Adipocyte (in vitro differentiated cells): ENCODE results near the gene TRDMT1.
A peak's percentile ranks its signal among the peaks of the same experiment; 100 is the strongest.

ENCODE experiments used
- DNase-seq: peaks from one replicate; pipeline ENCODE4 v3.0.0-alpha.2; 2015; ENCODE audit warnings: low read depth
- H3K27me3 ChIP-seq: replicated peaks from 2 replicates; pipeline ENCODE4 v1.7.0; 2013; ENCODE audit warnings: mild to moderate bottlenecking, low read length, moderate library complexity; ENCODE audit not compliant: control insufficient read depth, insufficient read depth
- H3K36me3 ChIP-seq: 2 replicates; pipeline ENCODE4 v1.7.0; 2013; ENCODE audit warnings: low read length, mild to moderate bottlenecking, moderate library complexity; ENCODE audit not compliant: control insufficient read depth, insufficient read depth, severe bottlenecking
- H3K4me1 ChIP-seq: 2 replicates; pipeline ENCODE4 v1.7.0; 2013; ENCODE audit warnings: mild to moderate bottlenecking, low read length, moderate library complexity; ENCODE audit not compliant: control insufficient read depth, insufficient read depth
- H3K4me3 ChIP-seq: 2 replicates; pipeline ENCODE4 v1.7.0; 2013; ENCODE audit warnings: mild to moderate bottlenecking, low read length, moderate library complexity
- H3K9ac ChIP-seq: 2 replicates; pipeline ENCODE4 v1.7.0; 2013; ENCODE audit warnings: mild to moderate bottlenecking, low read length, moderate library complexity
- H3K9me3 ChIP-seq: 2 replicates; pipeline ENCODE4 v1.7.0; 2013; ENCODE audit warnings: mild to moderate bottlenecking, low read length, moderate library complexity; ENCODE audit not compliant: control insufficient read depth

TRDMT1 gene

DNA sequence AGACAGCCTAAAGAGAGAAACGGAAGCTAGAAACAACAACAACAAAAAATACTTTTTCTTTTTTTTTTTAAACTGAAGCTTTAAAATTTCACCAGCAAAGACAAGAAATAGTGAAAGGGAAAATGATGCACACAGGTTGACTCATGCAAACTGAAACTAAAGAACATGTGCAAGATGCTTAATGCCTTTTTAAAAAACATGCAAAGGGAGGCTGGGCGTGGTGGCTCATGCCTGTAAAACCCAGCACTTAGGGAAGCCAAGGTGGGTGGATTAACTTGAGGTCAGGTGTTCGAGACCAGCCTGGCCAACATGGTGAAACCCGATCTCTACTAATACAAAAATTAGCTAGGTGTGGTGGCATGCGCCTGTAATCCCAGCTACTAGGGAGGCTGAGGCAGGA, 56.7 kb downstream of the TRDMT1 start:
- H3K4me3 ChIP-seq = no peak overlapping the region
- DNase-seq = no peak
- no peaks in the 10 kb centered on the region for H3K36me3 ChIP-seq
- H3K27me3 ChIP-seq = no peaks in the 10 kb centered on the region
- no peaks in the 10 kb centered on the region for H3K4me1 ChIP-seq
- no peak overlapping the region for H3K9ac ChIP-seq
- H3K9me3 ChIP-seq = no peaks in the 10 kb centered on the region

GRCh38 chr10:17144032-17144431, 57.4 kb downstream of the TRDMT1 start:
- H3K4me3 ChIP-seq = no peak overlapping the region
- H3K4me1 ChIP-seq = no peaks in the 10 kb centered on the region
- H3K9me3 ChIP-seq = no peaks in the 10 kb centered on the region
- H3K36me3 ChIP-seq = no peaks in the 10 kb centered on the region
- H3K27me3 ChIP-seq = no peaks in the 10 kb centered on the region
- no peak overlapping the region for H3K9ac ChIP-seq
- no peak for DNase-seq

DNA sequence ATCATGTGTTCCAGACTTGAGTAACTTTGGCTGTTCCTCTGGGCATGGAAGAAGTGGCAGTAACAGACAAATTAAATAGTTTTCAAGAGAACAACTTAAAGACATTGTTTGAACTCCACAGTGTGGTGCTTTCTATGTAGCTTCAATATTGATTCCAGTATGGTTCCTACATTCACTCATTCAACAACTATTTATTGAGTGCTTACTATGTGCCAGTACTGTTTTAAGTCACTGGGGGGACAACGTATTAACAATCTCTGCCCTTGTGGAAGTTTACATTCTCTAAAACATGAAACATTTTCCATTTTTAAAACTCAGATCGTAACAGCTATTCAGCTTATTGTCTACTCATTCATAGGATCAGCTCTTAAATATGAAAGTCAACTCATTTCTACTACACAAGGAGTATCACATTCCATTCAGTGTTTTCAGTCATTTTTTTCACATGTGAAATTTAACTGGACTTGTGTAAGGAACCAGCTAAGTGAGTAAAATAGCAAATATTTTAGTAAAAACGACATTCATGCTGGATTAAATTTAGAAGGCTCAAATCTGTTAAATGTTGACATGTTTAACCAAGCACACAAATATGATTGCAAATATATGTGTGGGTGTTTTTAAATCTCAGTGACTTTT, 58.3 kb downstream of the TRDMT1 start:
- Histone ChIP-seq H3K9ac (no peak overlapping the region), H3K4me3 (no peak overlapping the region), H3K36me3 (no peaks in the 10 kb centered on the region), H3K4me1 (peaks cover 3% of the 10 kb centered on the region), H3K9me3 (no peaks in the 10 kb centered on the region), H3K27me3 (no peaks in the 10 kb centered on the region)
- DNase-seq = peak; percentile 51

DNA sequence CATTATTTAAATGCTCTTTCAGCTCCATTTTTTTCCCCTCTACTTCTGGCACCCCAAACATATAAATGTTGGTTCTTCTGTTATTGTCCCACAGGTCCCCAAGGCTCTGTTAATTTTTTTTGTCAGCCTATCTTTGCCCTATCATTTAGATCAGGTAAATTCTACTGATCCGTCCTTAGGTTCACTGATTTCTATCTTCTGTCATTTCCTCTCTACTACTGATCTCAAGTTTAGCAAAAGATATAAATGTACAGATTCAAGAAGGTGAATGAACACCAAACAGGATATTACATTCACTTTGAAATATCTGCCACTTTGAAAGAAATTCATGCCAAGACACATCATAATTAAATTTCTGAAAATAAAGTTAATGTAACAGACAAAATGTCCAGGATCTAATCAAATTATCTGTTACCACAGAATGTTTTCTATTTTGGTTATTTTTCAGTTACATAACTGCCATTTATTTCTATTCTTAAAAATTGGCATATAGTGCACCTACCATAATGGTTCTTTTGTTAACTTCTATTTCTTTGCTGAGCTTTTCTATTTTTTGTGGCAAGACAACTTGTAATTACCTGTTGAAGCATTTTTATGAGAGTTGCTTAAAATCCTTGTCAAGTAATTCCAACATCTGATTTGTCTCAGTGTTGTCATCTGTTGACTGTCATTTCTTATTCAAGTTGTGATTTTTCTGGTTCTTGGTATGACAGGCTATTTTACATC, 59.8 kb downstream of the TRDMT1 start:
- H3K36me3 ChIP-seq = no peaks in the 10 kb centered on the region
- H3K4me1 ChIP-seq = peaks cover 3% of the 10 kb centered on the region
- no peak overlapping the region for H3K4me3 ChIP-seq

DNA sequence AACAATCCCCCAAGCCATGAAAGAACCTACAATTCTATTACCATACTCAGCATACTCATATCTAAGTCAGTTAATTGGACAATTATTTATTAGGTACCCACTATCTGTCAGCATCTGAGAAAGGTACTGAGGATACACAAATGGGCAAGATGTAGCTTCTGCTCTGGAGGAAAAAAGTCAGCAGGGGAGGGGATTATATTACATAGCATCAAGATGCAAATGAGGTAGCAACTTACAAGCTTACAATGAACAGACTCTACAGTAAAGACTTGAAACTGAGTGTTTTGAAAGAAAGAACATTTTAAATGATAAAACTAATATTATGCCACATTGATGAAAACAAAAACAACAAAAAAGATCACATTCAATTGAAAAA, 61.1 kb downstream of the TRDMT1 start:
- peaks cover 3% of the 10 kb centered on the region for H3K4me1 ChIP-seq
- no peak overlapping the region for H3K9ac ChIP-seq
- DNase-seq = no peak
- no peaks in the 10 kb centered on the region for H3K9me3 ChIP-seq
- H3K4me3 ChIP-seq = no peak overlapping the region
- no peaks in the 10 kb centered on the region for H3K36me3 ChIP-seq
- no peaks in the 10 kb centered on the region for H3K27me3 ChIP-seq

More for the DNA sequence above, 59.8 kb downstream of the TRDMT1 start:
- DNase-seq = no peak
- Histone ChIP-seq H3K9me3 (no peaks in the 10 kb centered on the region), H3K9ac (no peak overlapping the region), H3K27me3 (no peaks in the 10 kb centered on the region)

- no peak overlapping the region for H3K9ac ChIP-seq
- H3K4me1 ChIP-seq = peaks cover 3% of the 10 kb centered on the region
- H3K9me3 ChIP-seq = no peaks in the 10 kb centered on the region
- no peak overlapping the region for H3K4me3 ChIP-seq
- no peaks in the 10 kb centered on the region for H3K27me3 ChIP-seq
- no peak for DNase-seq
- no peaks in the 10 kb centered on the region for H3K36me3 ChIP-seq
Measured at GRCh38 chr10:17138460-17139042, 62.9 kb downstream of the TRDMT1 start.

- no peak for DNase-seq
- H3K4me1 ChIP-seq = peaks cover 3% of the 10 kb centered on the region
- H3K27me3 ChIP-seq = no peaks in the 10 kb centered on the region
- H3K9me3 ChIP-seq = no peaks in the 10 kb centered on the region
- H3K4me3 ChIP-seq = no peak overlapping the region
- H3K36me3 ChIP-seq = no peaks in the 10 kb centered on the region
- no peak overlapping the region for H3K9ac ChIP-seq
Measured at GRCh38 chr10:17134737-17135260, 66.7 kb downstream of the TRDMT1 start.

DNA sequence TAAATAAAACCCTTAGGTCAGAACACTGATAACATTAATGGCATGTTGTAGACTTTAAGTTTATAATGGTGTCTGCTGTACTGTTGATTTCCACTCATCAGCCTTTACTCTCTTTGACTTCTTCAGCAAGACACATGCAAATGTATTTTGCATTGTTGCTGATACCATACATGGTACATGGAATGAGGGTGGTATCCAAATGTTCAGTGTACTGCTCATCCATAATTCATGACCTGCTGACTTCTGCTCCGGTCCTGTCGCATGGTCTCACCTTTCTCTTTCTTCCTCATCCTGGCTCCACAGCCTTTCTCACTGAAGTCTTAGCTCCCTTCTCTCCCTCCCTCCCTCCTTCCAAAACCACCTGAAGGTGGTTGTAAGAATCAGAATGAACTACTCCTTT, 67.2 kb downstream of the TRDMT1 start:
- DNase-seq = no peak
- no peak overlapping the region for H3K9ac ChIP-seq
- no peaks in the 10 kb centered on the region for H3K36me3 ChIP-seq
- H3K4me3 ChIP-seq = no peak overlapping the region
- H3K27me3 ChIP-seq = no peaks in the 10 kb centered on the region
- H3K9me3 ChIP-seq = no peaks in the 10 kb centered on the region
- peaks cover 3% of the 10 kb centered on the region for H3K4me1 ChIP-seq

DNA sequence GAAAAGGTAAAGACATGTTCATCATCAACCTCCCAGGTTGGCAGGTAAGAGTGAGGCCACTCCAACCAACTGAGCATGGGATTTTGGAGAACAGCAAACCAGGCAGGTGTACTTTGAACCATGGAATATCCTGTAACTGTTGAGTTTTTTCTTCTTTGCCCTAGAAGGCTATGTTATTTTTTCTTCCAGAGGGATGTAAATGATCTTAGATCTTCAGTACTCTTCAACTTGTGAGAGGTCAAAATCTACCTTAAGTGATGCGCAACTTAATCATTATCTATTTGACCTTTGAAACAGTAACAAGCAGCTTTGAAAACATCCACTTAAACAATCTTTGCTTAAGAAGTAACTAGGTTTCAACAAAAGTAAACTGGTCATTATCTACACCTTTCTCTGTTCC, 71.7 kb downstream of the TRDMT1 start, which contains the start of gene CUBN:
CUBN (minus strand) TSS at position 71 of the 400 bp plus-strand sequence; CDS start at position 25, 46 bp downstream.
- no peaks in the 10 kb centered on the region for H3K4me1 ChIP-seq
- no peaks in the 10 kb centered on the region for H3K27me3 ChIP-seq
- no peak within 1 kb of the TSS for H3K4me3 ChIP-seq

DNA sequence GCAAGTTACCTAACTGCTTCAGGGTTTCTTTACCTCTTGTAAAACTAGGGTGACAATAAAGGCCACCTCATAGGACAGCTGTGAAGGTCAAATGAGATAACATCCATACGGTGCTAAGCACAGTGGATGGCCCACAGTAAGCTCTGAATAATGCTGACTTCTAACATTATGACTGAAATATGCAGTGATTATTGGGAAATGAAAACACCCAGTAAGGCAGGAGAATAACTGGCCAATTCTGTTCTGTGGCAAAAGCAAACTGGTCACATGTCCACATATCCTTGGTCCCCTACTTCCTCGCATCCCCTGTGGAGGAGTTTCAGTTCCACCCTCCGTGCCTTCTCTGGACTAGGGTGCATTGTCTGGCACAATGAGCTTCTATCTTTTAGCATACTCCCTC, 73.2 kb downstream of the TRDMT1 start:
- Histone ChIP-seq H3K27me3 (no peaks in the 10 kb centered on the region), H3K9ac (no peak overlapping the region), H3K36me3 (no peaks in the 10 kb centered on the region), H3K4me1 (peaks cover 2% of the 10 kb centered on the region), H3K4me3 (no peak overlapping the region), H3K9me3 (no peaks in the 10 kb centered on the region)
- DNase-seq = no peak

More for the DNA sequence above, 71.7 kb downstream of the TRDMT1 start, which contains the start of gene CUBN:
- no peak within 1 kb of the TSS for H3K9ac ChIP-seq
- DNase-seq = no peak
- no peaks in the 10 kb centered on the region for H3K36me3 ChIP-seq
- H3K9me3 ChIP-seq = no peaks in the 10 kb centered on the region

- DNase-seq = no peak
- Histone ChIP-seq H3K27me3 (no peaks in the 10 kb centered on the region), H3K4me1 (peaks cover 12% of the 10 kb centered on the region), H3K4me3 (no peak overlapping the region), H3K36me3 (no peaks in the 10 kb centered on the region), H3K9ac (no peak overlapping the region), H3K9me3 (no peaks in the 10 kb centered on the region)
Measured at GRCh38 chr10:17126327-17126726, 75.1 kb downstream of the TRDMT1 start.
